HL-60/S4 treated with phorbol 12-myristate 13-acetate at 8.2 ng/mL for 4 days and 3 days (cell line): ENCODE data around the gene TIMM29.

Experiments
- in situ Hi-C: fragments of 300-500 bp; cut with MboI; formaldehyde crosslinking; loops from 2 replicates; pipeline ENCODE4 v1.15.0; 2022; ENCODE audit warnings: low sequenced_read_pairs

The TIMM29 gene

DNA sequence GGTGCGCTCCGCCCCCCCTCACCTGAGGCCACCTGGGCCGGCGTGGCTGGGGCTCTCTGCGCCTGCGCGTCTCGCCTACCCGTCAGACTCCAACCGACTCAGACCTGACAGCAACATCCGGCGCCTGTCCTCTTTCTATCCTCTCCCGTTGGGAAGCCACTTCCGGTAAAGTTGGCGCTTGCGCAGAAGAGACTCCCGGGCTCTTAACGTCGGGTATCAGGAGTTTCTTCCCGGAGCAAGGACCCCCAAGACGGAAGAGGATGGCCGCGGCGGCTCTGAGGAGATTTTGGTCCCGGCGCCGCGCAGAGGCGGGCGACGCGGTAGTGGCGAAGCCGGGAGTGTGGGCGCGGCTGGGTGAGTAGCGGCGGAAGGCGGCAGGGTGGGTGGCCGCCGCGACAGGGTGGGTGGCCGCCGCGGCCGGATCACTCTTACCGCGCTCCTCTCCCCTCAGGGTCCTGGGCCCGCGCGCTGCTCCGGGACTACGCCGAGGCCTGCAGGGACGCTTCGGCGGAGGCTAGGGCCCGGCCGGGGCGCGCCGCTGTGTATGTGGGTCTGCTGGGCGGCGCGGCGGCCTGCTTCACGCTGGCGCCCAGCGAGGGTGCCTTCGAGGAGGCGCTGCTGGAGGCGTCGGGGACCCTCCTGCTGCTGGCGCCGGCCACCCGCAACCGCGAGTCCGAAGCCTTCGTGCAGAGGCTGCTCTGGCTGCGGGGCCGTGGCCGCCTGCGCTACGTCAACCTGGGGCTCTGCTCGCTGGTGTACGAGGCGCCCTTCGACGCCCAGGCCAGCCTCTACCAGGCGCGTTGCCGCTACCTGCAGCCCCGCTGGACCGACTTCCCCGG lies at the start of gene TIMM29, which contains the start of gene YIPF2:
TSS of gene TIMM29 (plus strand) at position 249 of the 839 bp plus-strand sequence. CDS start at position 261, 12 bp downstream.
TSS of gene YIPF2 (minus strand) at position 77 of the 839 bp plus-strand sequence. CDS start 229 bp downstream, outside the sequence.
- in situ Hi-C loops: no loop called here

DNA sequence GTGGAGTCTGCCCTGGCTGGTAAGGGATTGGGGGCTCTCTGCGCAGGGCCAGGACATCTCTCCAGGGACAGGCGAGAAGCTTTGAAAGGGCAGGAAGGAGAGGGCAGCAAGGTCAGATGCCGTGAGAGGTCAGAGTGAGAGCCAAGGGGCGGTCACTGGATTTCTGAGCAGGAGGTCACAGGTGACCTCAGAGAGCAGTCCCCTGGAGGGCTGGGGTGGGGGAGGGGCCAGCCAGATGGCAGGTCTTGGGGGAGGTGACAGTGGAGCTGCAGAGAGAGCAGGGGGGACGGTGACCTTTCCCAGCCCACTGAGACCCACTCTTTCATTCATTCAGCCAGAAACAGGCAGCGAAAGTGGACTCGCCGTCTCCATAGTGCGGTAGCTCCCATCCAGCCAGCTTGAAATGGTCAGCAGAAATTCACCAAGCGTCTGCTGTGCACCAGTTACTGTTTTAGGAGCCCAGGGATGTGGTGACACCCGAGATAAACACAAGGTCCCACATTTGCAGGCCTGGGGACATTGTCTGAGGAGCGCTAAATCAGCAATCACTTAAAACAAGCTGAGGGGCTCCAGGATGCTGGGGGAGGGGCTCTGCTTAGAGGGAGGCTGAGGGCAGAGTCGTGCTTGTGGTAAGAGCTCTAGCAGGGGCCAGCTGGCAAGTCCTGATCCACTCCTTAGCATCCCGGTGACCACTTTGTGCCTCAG lies 47.1 kb upstream of the TIMM29 start:
- in situ Hi-C loops: no loop called here

DNA sequence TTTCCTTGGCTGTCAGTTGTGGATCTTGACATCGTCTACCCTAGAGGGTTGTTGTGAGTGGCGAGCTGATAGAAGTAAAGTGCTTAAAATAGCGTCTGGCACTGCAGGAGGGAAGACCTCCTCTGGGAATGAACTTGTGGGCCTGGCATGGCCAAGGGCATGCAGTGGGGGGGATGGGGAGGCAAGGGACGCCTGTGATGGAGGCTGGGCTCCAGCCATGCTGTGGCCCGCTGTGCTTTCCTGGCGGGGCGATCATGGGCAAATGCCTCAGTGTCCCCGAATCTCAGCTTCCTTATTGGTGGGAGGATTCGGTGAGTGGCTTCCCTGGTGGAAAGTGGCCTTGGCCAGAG lies 46.5 kb upstream of the TIMM29 start:
- in situ Hi-C loops: no loop called here

DNA sequence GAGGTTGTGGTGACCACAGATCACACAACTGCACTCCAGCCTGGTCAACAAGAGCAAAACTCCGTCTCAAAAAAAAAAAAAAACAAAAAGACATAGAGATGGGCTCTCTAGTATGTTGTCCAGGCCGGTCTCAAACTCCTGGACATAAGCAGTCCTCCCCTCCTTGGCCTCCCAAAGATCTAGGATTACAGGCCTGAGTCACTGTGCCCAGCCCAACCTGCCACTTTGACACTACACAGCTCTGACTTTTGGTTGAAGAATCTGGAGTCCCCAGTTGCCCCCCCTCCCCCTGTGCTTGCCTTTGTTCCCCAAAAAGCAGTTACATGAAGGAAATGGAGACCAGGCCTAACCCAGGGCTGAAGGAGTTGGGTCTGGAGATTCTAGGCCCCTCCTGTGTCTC lies 44.3 kb upstream of the TIMM29 start:
- in situ Hi-C loops: no loop called here

DNA sequence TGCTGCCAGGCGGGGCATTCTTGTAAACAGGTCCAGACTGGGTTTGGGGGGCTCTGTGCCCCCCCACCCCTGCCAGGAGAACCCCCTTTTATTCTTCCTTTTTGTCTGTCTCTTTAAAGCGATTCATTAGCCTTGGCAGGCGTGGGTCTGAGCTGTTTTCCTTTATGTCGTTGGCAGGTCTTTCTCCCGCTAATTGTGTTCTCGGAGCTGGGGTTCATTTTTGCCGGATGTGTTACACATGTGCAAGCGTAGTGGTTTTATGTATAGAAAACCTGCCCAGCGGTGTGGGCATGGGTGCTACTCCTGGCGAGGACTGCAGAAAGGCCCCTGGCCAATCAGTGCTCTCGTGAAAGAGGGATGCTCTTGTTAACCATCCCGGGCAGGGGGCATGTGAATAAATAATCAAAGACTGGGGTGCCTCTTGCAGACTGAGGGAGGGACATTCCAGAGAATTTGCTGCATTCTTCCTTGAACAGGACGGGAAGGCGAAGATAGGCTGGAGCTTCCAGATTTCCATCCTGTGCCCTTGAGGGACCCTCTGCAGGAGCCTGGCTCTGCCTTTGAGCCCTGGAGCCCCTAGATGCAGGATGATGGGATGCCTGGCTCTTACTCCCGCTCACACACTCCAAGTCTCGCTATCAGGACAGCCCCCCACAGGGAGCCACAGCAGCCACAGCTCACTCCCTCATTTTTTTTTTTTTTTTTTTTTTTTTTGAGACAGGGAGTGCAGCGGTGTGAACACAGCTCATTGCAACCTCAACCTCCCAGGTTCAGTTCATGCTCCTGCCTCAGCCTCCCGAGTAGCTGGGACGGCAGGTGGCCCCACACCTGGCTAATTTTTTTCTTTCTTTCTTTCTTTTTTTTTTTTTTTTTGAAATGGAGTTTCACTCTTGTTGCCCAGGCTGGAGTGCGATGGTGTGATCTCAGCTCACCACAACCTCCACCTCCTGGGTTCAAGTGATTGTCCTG lies 43.1 kb upstream of the TIMM29 start:
- in situ Hi-C loops: no loop called here

DNA sequence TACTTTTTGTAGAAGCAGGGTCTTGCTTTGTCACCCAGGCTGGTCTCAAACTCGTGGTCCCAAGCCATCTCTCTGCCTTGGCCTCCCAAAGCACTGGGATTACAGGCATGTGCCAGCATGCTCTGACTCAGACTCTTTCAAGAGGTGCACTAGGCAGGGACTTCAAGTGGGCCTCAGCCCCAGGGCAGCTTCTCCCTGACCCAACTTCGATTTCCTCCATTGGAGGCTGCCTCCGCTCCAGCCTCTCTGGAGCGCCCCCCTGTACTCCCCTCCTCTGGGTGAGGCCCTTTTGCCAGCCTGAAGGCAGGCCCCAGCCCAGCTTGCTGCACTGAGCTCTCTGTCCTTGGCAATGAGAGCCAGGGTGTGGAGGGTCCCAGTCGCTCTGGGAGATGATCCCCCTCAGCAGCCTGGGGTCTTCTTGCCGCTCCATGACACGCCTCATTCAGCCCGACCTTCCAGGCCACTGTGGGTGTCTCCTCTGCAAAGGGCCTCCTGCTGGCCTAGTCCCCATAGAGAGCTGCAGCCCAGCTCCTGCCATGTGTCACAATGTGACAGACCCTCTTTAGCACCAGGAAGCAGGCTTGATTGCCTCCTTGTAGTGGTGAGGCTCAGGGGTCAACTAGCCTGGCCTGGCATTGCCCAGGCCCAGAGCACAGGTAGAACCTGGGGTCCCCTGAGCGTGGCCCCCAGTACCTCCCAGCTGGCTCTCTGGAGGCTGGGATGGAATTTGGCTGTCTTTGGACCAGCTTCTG lies 40.8 kb upstream of the TIMM29 start:
- in situ Hi-C loops: no loop called here

DNA sequence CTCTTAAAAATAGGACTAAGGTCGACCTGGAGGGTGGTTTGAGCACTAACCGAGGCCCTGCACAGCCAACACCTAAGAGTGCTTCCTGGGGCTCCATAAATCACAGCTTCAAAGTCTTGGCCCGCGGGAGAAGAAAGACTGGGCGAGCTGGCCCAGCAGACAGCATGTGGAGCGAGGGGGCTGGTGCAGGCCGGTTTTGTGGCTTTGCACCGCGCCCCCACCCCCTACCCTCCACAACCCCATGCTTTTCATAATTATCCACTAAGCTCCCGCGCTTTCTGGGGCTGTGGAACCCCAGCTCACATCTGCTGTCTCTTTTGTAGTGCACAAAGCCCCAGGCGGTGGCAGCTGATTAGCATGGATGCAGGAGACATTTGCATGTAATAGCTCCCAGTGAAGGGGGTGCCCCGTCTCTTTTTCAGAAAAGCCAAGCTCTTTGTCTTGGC lies 40.2 kb upstream of the TIMM29 start:
- in situ Hi-C loops: no loop called here

DNA sequence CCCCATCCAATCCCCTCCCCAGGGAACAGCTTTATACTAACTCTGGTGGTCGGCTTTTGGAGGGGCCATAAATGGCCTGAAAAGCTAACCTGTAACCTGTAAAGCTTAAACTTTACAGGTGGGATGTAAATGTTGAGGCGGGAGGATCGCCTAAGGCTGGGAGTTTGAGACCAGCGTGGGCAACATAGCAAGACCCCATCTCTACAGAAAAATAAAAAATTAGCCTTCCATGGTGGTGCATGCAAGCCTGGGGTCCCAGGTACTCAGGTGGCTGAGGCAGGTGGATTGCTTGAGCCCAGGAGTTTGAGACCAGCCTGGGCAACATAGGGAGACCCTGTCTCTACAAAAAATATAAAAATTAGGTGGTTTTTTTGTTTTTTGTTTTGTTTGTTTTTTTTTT lies 38.7 kb upstream of the TIMM29 start:
- in situ Hi-C loops: no loop called here

DNA sequence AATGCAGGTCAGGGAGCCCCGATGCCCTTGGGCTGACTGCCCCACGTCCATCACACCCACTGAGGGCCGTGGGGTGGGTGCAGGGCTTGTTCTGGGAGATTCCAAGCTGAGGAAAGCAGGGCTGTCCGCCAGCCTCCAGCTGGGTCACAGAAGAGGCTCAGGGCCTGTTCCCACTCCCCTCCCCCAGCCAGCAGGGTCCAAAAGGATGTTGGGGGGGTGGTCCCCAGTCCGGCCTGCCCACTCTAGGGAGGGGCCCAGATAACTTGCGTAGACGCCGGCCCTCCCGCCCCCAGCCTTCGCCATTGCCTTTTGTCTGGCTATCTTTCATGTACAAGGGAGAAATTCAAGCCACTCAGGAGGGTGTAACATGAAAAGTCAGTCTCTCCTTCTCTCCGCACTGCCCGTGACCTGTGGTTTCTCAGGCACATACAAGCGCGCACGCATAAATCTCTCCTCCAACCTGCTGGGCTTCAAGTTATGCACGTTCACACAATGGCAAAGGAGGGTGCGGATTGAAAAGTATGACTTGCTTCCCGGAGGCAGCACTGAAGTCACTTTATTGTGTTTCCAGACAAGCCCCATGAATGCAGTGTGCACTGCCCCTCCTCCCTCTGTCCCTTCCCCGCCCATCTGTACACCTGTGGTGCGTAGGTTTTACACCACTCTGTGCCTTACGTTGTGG lies 37.1 kb upstream of the TIMM29 start:
- in situ Hi-C loops: no loop called here

DNA sequence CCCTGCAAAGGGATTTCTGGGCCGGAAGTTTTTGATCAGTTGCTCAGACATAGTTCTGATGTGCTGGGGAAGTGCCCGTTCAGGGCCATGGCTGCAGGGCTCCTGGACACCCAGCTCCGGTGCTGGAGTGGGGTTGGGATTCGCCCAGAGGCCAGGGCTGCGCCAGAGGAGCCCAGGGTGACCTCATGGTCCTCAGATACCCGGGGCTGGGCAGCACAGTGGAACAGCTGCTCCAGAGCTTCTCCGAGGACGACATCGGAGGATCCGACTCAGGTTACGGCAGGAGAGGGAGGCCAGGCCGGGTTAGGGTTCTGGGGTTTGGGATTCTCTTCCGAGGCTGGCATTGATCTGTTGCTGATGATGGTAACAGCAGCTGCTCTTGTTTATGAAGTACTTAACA lies 36.4 kb upstream of the TIMM29 start:
- in situ Hi-C loops: no loop called here

DNA sequence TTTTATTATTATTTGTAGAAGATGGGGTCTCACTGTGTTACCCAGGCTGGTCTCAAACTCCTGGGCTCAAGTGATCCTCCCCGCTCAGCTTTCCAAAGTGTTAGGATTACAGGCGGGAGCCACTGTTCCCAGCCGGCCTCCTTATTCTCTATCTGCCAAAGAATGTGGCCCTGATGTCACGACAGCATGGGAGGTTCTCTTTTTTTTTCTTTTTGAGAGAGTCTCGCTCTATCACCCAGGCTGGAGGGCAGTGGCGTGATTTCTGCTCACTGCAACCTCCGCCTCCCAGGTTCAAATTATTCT lies 33.7 kb upstream of the TIMM29 start:
- in situ Hi-C loops: no loop called here

DNA sequence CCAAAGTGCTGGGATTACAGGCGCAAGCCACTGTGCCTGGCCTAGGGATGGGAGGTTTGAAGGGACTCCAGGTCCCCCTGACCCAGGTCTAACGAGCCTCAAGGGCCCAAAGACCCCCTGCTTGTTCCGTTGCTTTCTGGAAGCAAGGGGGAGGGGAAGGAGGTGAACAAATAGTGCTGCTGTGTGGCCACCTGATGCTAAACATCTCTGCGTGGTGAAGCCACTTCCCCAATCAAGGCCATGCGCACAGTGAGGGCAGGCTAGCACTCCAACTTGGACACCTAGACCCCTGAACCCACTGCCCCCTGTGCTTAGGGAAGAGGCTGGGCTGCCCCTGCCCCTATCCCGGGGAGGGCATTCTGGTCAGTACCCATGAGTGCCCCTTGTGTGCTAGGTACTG lies 33.2 kb upstream of the TIMM29 start:
- in situ Hi-C loops: no loop called here

DNA sequence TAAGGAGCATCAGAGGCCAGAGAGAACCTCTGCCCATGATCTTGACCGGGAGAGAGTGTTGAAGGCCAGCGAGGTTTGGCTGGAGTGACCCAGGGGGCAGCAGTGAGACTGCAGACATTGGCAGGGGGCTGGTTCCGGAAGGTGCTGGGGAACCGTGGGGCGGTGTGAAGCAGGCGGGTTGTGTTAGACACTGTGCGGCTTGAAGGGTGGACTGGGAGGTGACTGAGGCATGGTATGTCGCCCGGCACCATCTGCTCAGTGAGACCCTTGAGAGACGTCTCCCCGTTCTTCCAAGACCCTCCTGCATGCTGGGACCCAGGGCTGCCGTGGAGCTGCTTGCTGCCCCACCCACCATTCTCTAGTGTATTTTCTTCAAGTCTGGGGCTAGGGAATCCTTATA lies 32.7 kb upstream of the TIMM29 start:
- in situ Hi-C loops: no loop called here

DNA sequence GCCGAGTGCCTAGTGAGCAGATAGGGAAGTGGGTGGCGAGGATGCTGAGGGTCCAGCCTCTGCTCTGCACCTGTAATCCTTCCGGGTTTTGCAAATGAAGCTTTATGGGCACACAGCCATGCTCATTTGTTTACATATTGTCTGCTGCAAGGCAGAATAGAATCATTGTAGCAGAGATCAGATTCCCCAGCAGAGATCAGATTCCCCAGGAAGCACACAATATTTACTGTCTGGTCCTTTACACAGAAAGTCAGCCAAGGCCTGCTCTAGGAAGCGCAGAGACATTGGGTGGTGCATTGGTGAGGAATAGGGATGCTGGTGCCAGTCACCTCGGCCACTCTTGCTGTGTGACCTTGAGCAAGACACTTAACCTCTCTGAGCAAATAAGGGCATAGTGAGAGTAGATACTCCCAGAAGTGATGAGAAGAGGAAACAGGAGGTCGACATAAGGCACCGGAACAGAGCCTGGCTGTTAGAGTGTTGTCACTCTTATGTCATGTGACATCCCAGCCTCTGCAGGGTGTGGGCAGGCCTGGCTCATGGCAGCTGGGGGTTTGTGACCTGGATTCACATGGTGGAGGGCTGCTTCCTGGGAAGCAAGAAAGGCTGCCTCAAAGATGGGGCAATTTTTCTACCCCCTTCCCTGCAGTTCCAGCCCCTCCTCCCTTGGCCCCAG lies 31.6 kb upstream of the TIMM29 start:
- in situ Hi-C loops: no loop called here

DNA sequence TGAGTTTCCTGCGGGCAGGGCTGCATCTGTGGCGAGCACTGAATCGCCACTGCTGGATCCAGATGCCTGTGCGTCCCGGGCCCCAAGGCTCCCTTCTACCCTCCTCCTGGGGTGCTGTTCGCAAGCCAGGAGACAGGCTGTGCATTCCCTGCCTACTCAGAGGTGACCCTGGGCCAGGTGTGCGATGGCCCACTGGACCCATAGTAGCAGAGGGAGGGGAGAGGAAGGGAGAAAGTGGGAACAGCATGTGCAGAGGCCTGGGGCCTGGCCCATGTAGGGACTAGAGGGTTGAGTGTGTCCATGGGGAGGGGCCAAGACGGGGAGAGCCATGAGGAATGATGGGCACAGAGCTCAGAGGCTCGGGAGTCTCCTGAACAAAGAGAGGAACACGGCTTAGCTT lies 30.0 kb upstream of the TIMM29 start:
- in situ Hi-C loops: no loop called here

DNA sequence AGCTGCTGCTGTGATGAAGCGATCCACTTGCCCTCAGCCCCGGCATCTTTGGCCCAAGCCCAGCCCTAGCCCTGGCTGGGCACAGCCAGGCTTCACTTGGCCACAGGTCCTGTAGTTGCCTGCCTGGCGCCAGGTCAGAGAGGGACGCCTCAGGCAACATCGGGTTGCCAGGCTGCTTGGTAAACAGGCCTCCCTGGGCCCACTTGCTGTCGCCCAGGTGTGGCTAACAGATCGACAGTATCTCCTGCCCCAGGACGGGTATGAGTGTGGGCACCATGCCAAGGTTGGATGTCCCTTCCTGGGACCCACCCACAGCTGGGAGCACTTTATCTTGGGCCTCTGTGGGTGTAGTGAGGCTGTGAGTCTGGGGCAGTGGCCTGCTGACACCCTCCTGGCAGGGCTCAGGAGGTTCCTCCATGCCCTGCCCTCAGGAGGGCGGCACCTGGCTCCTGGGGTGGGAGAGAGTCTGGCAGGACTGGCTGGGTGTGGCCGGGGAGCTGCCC lies 29.4 kb upstream of the TIMM29 start:
- in situ Hi-C loops: no loop called here

DNA sequence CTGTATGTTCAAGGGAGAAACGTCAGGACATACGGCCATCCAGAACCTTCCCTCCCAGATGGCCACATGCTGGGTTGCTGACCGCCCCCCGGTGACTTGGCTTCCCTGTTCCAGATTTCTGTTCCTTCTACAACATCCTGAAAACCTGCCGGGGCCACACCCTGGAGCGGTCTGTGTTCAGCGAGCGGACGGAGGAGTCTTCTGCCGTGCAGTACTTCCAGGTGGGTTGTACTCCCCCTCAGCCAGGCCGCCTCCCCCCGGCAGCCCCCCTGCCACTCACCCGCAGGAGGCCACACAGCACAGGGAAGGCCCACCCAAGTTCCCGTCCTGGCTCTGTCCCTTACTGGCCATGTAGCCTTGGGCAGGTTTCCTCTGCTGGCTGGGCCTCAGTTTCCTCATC lies 20.7 kb upstream of the TIMM29 start:
- in situ Hi-C loops: no loop called here

DNA sequence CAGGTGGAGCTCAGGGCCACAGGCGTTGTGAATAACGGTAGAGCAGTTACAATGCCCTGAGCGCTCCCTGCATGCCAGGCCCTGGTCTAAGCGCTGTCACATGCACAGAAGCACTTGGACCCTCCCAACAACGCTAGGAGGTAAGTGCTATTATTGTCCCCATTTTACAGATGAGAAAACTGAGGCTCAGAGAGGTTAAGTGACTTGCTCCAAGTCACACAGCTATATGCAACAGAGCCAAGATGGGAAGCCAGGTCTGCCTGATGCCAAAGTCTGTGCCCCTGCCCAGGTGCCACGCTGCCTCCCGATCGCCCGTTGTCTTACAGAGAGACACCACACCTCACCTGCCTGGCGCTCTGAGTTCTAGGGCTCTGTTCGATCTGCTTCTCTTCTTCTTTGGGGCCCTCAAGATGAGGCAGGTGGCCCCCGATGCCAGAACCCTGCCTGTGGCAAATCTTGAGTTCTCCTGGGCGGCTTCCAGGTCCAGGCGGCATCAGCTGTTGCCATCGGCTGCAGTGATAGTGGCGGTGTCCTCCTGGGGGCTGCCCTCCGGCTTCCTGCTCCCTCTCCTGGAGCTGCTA lies 20.1 kb upstream of the TIMM29 start:
- in situ Hi-C loops: no loop called here
